Measurements from ENCODE around the gene PCDHGA1. TPM values are rescaled to one million over a fixed set of nuclear protein-coding genes. Genes with fewer than 3 reads are reported as not detected.

Gene PCDHGA1
- total and polyA plus RNA-seq, 9 of the 15 experiments (the other 6 are each of a cell fraction or from before 2014, with no cell fraction given) = 0.05 to 0.26 (median 0.18) TPM; not detected in 2

- peak; percentile 52; the same call in 1 of the 2 replicates for TF ChIP-seq MGA (IDR thresholded peaks at IDR 0.05)
- no peak for TF ChIP-seq JUNB (CRISPR knock-in tag; conservative IDR thresholded peaks at IDR 0.05)
Measured at GRCh38 chr5:141356133-141356532, 25.8 kb downstream of the PCDHGA1 start (continued).

Measured in K562 (cell line).